ENCODE measurements around the gene EEF1AKMT3.

The EEF1AKMT3 gene

GRCh38 chr12:57751432-57751787 lies 21.0 kb upstream of the EEF1AKMT3 start:
- DNase-seq (ENCODE audit: low read depth in 2 of 2): no peak

- peak; percentile 99 for DNase-seq (ENCODE audit: low read depth in 2 of 2)
These were observed 20.4 kb upstream of the EEF1AKMT3 start, which contains the start of gene CDK4 for GRCh38 chr12:57751788-57752667. TSS of gene CDK4 (minus strand) at chr12:57752310. CDS start at chr12:57751717, 593 bp downstream.

- DNase-seq (ENCODE audit: low read depth in 2 of 2): no peak
These were observed 19.8 kb upstream of the EEF1AKMT3 start for GRCh38 chr12:57752668-57753000.

GRCh38 chr12:57753756-57754337 lies 18.6 kb upstream of the EEF1AKMT3 start:
- no peak for DNase-seq (ENCODE audit: low read depth in 2 of 2)

- no peak for DNase-seq (ENCODE audit: low read depth in 2 of 2)
These were observed 17.8 kb upstream of the EEF1AKMT3 start, which contains the start of gene MARCHF9 for GRCh38 chr12:57754411-57755193. TSS of gene MARCHF9 (plus strand) at chr12:57755103. CDS start at chr12:57755529, 426 bp downstream.

- no peak for DNase-seq (ENCODE audit: low read depth in 2 of 2)
These were observed 17.3 kb upstream of the EEF1AKMT3 start for GRCh38 chr12:57755194-57755453.

GRCh38 chr12:57755454-57756372 lies 16.7 kb upstream of the EEF1AKMT3 start:
- no peak for DNase-seq (ENCODE audit: low read depth in 2 of 2)

- DNase-seq (ENCODE audit: low read depth in 2 of 2): no peak
These were observed 15.7 kb upstream of the EEF1AKMT3 start for GRCh38 chr12:57756406-57757341.

GRCh38 chr12:57757771-57758170 lies 14.6 kb upstream of the EEF1AKMT3 start:
- no peak for DNase-seq (ENCODE audit: low read depth in 2 of 2)

- DNase-seq (ENCODE audit: low read depth in 2 of 2): no peak
These were observed 13.7 kb upstream of the EEF1AKMT3 start for GRCh38 chr12:57758552-57759359.

- DNase-seq (ENCODE audit: low read depth in 2 of 2): no peak
These were observed 12.9 kb upstream of the EEF1AKMT3 start for GRCh38 chr12:57759360-57759980.

- no peak for DNase-seq (ENCODE audit: low read depth in 2 of 2)
These were observed 11.9 kb upstream of the EEF1AKMT3 start for GRCh38 chr12:57760347-57760982.

GRCh38 chr12:57761391-57761998 lies 10.9 kb upstream of the EEF1AKMT3 start:
- no peak for DNase-seq (ENCODE audit: low read depth in 2 of 2)

- no peak for DNase-seq (ENCODE audit: low read depth in 2 of 2)
These were observed 10.0 kb upstream of the EEF1AKMT3 start for GRCh38 chr12:57762463-57762862.

GRCh38 chr12:57763881-57764661 lies 8.3 kb upstream of the EEF1AKMT3 start:
- no peak for DNase-seq (ENCODE audit: low read depth in 2 of 2)

- DNase-seq (ENCODE audit: low read depth in 2 of 2): no peak
These were observed 7.8 kb upstream of the EEF1AKMT3 start for GRCh38 chr12:57764662-57765002.

- no peak for DNase-seq (ENCODE audit: low read depth in 2 of 2)
These were observed 7.3 kb upstream of the EEF1AKMT3 start for GRCh38 chr12:57765003-57765697.

Measured in fibroblast of skin of left quadriceps (primary cell).